PC-9 (cell line): ENCODE data around the gene CAMKMT. TPM values are rescaled to one million over a fixed set of nuclear protein-coding genes. Genes with fewer than 3 reads are reported as not detected.

Source experiments
- BruUV-seq: library from RNA; stranded (reverse); fragments of 400-500 nt; replicated peaks from 2 replicates; lab custom pipeline; 2021; lab: Mats Ljungman, UMichigan
- CTCF ChIA-PET: fragments of 300-600 bp; sonication (Branson Sonifier 250); formaldehyde crosslinking; loops from one replicate; lab custom pipeline; 2022; ENCODE audit warnings: antibody characterized with exemption; lab: Charles Lee
- POLR2A ChIA-PET: fragments of 300-600 bp; sonication (Branson Sonifier 250); formaldehyde crosslinking; loops from one replicate; lab custom pipeline; 2022; ENCODE audit warnings: antibody characterized with exemption; ENCODE audit not compliant: unreplicated experiment; lab: Charles Lee
- DNase-seq, 2 experiments: peaks; one replicate each; pipeline versions ENCODE4 v3.0.0 to v3.0.0-alpha.2; 2015 to 2022; ENCODE audit warnings: mixed read lengths in 1 of 2
- H2AFZ ChIP-seq: fragments of 200-600 bp; sonication (generic); 2 replicates; pipeline ENCODE4 v1.8.1; 2017; ENCODE audit warnings: antibody characterized with exemption
- H3F3A ChIP-seq: fragments of 200-600 bp; sonication (generic); 2 replicates; pipeline ENCODE4 v1.8.1; 2017; ENCODE audit warnings: antibody characterized with exemption, mild to moderate bottlenecking, low read depth; ENCODE audit not compliant: insufficient read depth
- H3K27ac ChIP-seq: fragments of 200-600 bp; sonication (generic); 2 replicates; pipeline ENCODE4 v1.6.1; 2016; ENCODE audit warnings: mixed run types
- H3K27me3 ChIP-seq: fragments of 200-600 bp; sonication (generic); 2 replicates; pipeline ENCODE4 v1.6.1; 2016; ENCODE audit warnings: low read depth, mixed run types; ENCODE audit not compliant: insufficient read depth
- H3K36me3 ChIP-seq: fragments of 200-600 bp; sonication (generic); 2 replicates; pipeline ENCODE4 v1.6.1; 2016; ENCODE audit warnings: low read depth, mixed run types
- H3K4me1 ChIP-seq: fragments of 200-600 bp; sonication (generic); replicated peaks from 2 replicates; pipeline ENCODE4 v1.6.1; 2016; ENCODE audit warnings: mixed run types; ENCODE audit not compliant: insufficient read depth
- H3K4me2 ChIP-seq: fragments of 200-600 bp; sonication (generic); 2 replicates; pipeline ENCODE4 v1.6.1; 2017; ENCODE audit warnings: mixed run types
- H3K4me3 ChIP-seq: fragments of 200-600 bp; sonication (generic); 2 replicates; pipeline ENCODE4 v1.6.1; 2016; ENCODE audit warnings: mixed run types
- H3K79me2 ChIP-seq: fragments of 200-600 bp; sonication (generic); 2 replicates; pipeline ENCODE4 v1.6.1; 2017; ENCODE audit warnings: low read depth, mixed run types
- H3K9me2 ChIP-seq: fragments of 200-600 bp; sonication (generic); 2 replicates; pipeline ENCODE4 v1.8.1; 2017; ENCODE audit warnings: mild to moderate bottlenecking; ENCODE audit not compliant: insufficient read depth
- H3K9me3 ChIP-seq: fragments of 200-600 bp; sonication (generic); 2 replicates; pipeline ENCODE4 v1.8.1; 2016; ENCODE audit warnings: low read depth; ENCODE audit not compliant: insufficient read depth
- H4K20me1 ChIP-seq: fragments of 200-600 bp; sonication (generic); 2 replicates; pipeline ENCODE4 v1.8.1; 2017; ENCODE audit not compliant: insufficient read depth
- EZH2 ChIP-seq: fragments of 200-600 bp; sonication (generic); IDR thresholded peaks from 2 replicates; pipeline ENCODE4 v1.8.0; 2017; ENCODE audit warnings: antibody characterized with exemption, low read depth
- intact Hi-C: fragments of 100-400 bp; cut with micrococcal nuclease; formaldehyde crosslinking; loops from one replicate; pipeline ENCODE4 v1.10.0; 2022; ENCODE audit not compliant: unreplicated experiment
- total RNA-seq: library from RNA; stranded (reverse); gene quantifications from 2 replicates; pipeline ENCODE4 v1.2.3, GENCODE V29; 2021
- TF ChIP-seq, protein P1 (sequence below): fragments of 200-600 bp; sonication (generic); conservative IDR thresholded peaks from 2 replicates; pipeline ENCODE4 v1.6.1; 2017; ENCODE audit warnings: mixed run types, antibody characterized with exemption, mild to moderate bottlenecking, moderate library complexity

CAMKMT gene
- total RNA-seq, 1 experiment from 2014 or later = 17.9 TPM

DNA sequence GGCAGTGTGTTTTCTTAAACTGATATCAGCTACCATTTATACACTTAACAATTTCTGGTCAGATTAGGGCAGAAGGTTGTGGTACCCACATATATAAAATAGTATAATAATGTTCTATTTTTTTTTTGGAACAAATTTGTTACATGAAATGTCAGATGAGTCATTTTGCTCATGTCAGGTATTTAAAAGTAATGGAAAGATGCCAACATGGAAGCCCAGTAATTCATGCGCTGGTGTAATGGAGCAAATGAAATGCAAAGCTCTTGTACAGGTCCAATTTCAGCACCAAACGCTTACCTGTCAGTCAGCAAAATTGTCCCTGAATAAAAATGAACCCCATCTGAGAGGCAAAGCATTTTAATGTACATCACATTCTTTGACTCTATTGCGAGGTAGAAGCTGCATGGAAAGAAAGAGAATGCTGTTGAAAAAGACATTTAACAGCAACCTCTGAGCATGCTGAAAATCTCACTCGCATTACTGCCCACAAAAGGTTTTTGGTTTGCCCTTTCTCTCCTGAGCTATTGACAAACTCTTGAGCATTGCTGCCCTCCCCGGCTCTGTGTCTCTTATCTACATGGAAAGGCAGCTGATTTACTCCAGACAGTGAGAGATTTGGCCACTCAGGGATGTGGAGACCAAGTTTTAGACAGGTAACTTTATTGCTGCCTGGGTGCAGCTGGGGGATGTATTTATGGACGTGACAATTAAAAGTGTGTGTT is 217.5 kb downstream of the CAMKMT start:
- no peaks in the 10 kb centered on the region for H4K20me1 ChIP-seq
- intact Hi-C loops = no loop called here
- no peaks in the 10 kb centered on the region for H3K36me3 ChIP-seq
- DNase-seq = peak in 1 of 2 experiments; percentile 80
- ChIA-PET POLR2A (interaction anchor here (0.6 kb wide), 1 partner anchor 959 kb away, joined by 4 read pairs; no protein-coding TSS in a partner anchor), CTCF (interaction anchor here (0.6 to 1.1 kb wide), 2 partner anchors 19 to 102 kb away, joined by 3 to 4 read pairs; no protein-coding TSS in a partner anchor)
- H3K27ac ChIP-seq = peak overlapping the region; percentile 90
- H3K4me1 ChIP-seq = peaks cover 80% of the 10 kb centered on the region
- H2AFZ ChIP-seq = no peak overlapping the region
- H3K9me2 ChIP-seq = no peaks in the 10 kb centered on the region
- peaks cover 9% of the 10 kb centered on the region; the same call in 1 of the 2 replicates for H3K9me3 ChIP-seq
- peak overlapping the region; percentile 46 for H3K4me3 ChIP-seq
- peak overlapping the region; percentile 77 for H3K4me2 ChIP-seq
- no peaks in the 10 kb centered on the region for H3K27me3 ChIP-seq
- H3K79me2 ChIP-seq = no peaks in the 10 kb centered on the region
- BruUV-seq = no TSS peak
- TF ChIP-seq, protein P1, sequence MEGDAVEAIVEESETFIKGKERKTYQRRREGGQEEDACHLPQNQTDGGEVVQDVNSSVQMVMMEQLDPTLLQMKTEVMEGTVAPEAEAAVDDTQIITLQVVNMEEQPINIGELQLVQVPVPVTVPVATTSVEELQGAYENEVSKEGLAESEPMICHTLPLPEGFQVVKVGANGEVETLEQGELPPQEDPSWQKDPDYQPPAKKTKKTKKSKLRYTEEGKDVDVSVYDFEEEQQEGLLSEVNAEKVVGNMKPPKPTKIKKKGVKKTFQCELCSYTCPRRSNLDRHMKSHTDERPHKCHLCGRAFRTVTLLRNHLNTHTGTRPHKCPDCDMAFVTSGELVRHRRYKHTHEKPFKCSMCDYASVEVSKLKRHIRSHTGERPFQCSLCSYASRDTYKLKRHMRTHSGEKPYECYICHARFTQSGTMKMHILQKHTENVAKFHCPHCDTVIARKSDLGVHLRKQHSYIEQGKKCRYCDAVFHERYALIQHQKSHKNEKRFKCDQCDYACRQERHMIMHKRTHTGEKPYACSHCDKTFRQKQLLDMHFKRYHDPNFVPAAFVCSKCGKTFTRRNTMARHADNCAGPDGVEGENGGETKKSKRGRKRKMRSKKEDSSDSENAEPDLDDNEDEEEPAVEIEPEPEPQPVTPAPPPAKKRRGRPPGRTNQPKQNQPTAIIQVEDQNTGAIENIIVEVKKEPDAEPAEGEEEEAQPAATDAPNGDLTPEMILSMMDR = no peak
- no peak for TF ChIP-seq EZH2
- peaks cover 48% of the 10 kb centered on the region for H3F3A ChIP-seq

DNA sequence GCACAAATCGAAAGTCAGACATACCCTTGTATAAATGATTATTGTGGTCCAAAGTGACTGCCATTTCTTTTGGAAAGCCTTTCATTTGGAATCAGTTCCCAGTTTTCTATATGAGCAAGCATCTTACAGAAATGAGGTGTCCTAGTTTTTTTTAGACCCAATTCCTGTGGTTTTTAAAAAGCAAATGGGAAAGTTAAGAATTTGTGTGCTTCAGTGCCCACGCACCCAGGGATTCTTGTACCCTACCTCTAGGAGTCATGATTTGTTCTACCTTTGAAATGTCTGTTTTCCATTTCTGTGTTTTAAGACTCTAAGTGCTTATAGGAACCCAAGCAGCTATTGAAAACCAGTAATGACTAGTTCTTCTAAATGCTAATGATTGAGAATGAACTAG is 218.1 kb downstream of the CAMKMT start:
- no TSS peak for BruUV-seq
- no peaks in the 10 kb centered on the region for H4K20me1 ChIP-seq
- H3K9me2 ChIP-seq = no peaks in the 10 kb centered on the region
- H3K4me1 ChIP-seq = peaks cover 80% of the 10 kb centered on the region
- ChIA-PET POLR2A (interaction anchor here (0.6 kb wide), 1 partner anchor 958 kb away, joined by 4 read pairs; no protein-coding TSS in a partner anchor), CTCF (no interaction called here)
- peaks cover 9% of the 10 kb centered on the region; the same call in 1 of the 2 replicates for H3K9me3 ChIP-seq
- peak overlapping the region; percentile 77 for H3K4me2 ChIP-seq
- H3K36me3 ChIP-seq = no peaks in the 10 kb centered on the region
- H2AFZ ChIP-seq = no peak overlapping the region
- H3K4me3 ChIP-seq = peak overlapping the region; percentile 46; the same call in 1 of the 2 replicates
- peaks cover 48% of the 10 kb centered on the region for H3F3A ChIP-seq
- TF ChIP-seq EZH2 = no peak
- TF ChIP-seq, protein P1 = no peak
- peak overlapping the region; percentile 90 for H3K27ac ChIP-seq
- DNase-seq = no peak
- no peaks in the 10 kb centered on the region for H3K27me3 ChIP-seq
- intact Hi-C loops = no loop called here
- no peaks in the 10 kb centered on the region for H3K79me2 ChIP-seq

DNA sequence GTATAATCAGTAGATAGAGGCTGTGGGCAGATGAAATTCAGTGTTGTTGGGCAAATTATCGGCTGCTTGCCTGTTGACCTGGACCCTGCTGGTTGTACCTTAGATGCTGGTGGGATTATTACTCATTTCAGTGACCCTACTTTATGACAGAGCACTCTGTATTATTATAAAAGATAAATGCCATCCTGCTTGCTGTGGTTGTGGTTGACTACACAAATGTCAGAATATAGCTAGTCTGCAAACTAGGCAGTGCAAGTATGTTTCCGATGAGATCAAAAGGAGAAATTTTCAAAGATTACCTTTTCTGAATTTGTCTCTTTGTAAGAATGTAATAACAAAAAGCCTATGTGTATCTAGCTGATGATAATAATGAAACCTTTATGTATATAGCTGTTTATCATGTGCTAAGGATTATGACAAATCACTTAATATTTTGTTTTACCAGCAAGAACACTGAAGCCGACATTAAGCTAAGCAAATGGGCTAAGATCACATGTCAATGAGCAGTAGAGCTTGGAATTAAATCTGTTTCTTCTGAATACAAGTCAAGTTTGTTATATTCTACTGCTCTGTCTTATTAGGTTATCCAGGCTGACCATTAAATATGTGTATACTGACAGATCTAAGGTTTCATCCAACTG is 219.2 kb downstream of the CAMKMT start:
- H3K27me3 ChIP-seq = no peaks in the 10 kb centered on the region
- no peak overlapping the region for H3K4me2 ChIP-seq
- no peak for TF ChIP-seq EZH2
- TF ChIP-seq, protein P1 = no peak
- no peaks in the 10 kb centered on the region for H4K20me1 ChIP-seq
- no peak overlapping the region for H2AFZ ChIP-seq
- no peak overlapping the region for H3K4me3 ChIP-seq
- H3K4me1 ChIP-seq = peaks cover 76% of the 10 kb centered on the region
- POLR2A ChIA-PET = interaction anchor here (0.6 kb wide), 1 partner anchor 137 kb away, joined by 8 read pairs; no protein-coding TSS in a partner anchor
- H3F3A ChIP-seq = peaks cover 48% of the 10 kb centered on the region
- no peaks in the 10 kb centered on the region for H3K9me2 ChIP-seq
- DNase-seq = no peak
- no TSS peak for BruUV-seq
- CTCF ChIA-PET = interaction anchor here (0.6 to 1.3 kb wide), 3 partner anchors 13 to 101 kb away, joined by 3 to 9 read pairs (median 4); no protein-coding TSS in a partner anchor
- no peak overlapping the region for H3K27ac ChIP-seq
- peaks cover 9% of the 10 kb centered on the region; the same call in 1 of the 2 replicates for H3K9me3 ChIP-seq
- no peaks in the 10 kb centered on the region for H3K36me3 ChIP-seq
- H3K79me2 ChIP-seq = no peaks in the 10 kb centered on the region
- intact Hi-C loops = no loop called here
